PC-9 (cell line): ENCODE results near the gene KLF15. TPM values are rescaled to one million over a fixed set of nuclear protein-coding genes. Genes with fewer than 3 reads are reported as not detected.

ENCODE experiments used
- BruUV-seq: library from RNA; stranded (reverse); fragments of 400-500 nt; replicated peaks from 2 replicates; lab custom pipeline; 2021; lab: Mats Ljungman, UMichigan
- CTCF ChIA-PET: fragments of 300-600 bp; sonication (Branson Sonifier 250); formaldehyde crosslinking; loops from one replicate; lab custom pipeline; 2022; ENCODE audit warnings: antibody characterized with exemption; lab: Charles Lee
- POLR2A ChIA-PET: fragments of 300-600 bp; sonication (Branson Sonifier 250); formaldehyde crosslinking; loops from one replicate; lab custom pipeline; 2022; ENCODE audit warnings: antibody characterized with exemption; ENCODE audit not compliant: unreplicated experiment; lab: Charles Lee
- DNase-seq, 2 experiments: peaks; one replicate each; pipeline versions ENCODE4 v3.0.0 to v3.0.0-alpha.2; 2015 to 2022; ENCODE audit warnings: mixed read lengths in 1 of 2
- H2AFZ ChIP-seq: fragments of 200-600 bp; sonication (generic); 2 replicates; pipeline ENCODE4 v1.8.1; 2017; ENCODE audit warnings: antibody characterized with exemption
- H3F3A ChIP-seq: fragments of 200-600 bp; sonication (generic); 2 replicates; pipeline ENCODE4 v1.8.1; 2017; ENCODE audit warnings: antibody characterized with exemption, mild to moderate bottlenecking, low read depth; ENCODE audit not compliant: insufficient read depth
- H3K27ac ChIP-seq: fragments of 200-600 bp; sonication (generic); 2 replicates; pipeline ENCODE4 v1.6.1; 2016; ENCODE audit warnings: mixed run types
- H3K27me3 ChIP-seq: fragments of 200-600 bp; sonication (generic); 2 replicates; pipeline ENCODE4 v1.6.1; 2016; ENCODE audit warnings: low read depth, mixed run types; ENCODE audit not compliant: insufficient read depth
- H3K36me3 ChIP-seq: fragments of 200-600 bp; sonication (generic); 2 replicates; pipeline ENCODE4 v1.6.1; 2016; ENCODE audit warnings: low read depth, mixed run types
- H3K4me1 ChIP-seq: fragments of 200-600 bp; sonication (generic); replicated peaks from 2 replicates; pipeline ENCODE4 v1.6.1; 2016; ENCODE audit warnings: mixed run types; ENCODE audit not compliant: insufficient read depth
- H3K4me2 ChIP-seq: fragments of 200-600 bp; sonication (generic); 2 replicates; pipeline ENCODE4 v1.6.1; 2017; ENCODE audit warnings: mixed run types
- H3K4me3 ChIP-seq: fragments of 200-600 bp; sonication (generic); 2 replicates; pipeline ENCODE4 v1.6.1; 2016; ENCODE audit warnings: mixed run types
- H3K79me2 ChIP-seq: fragments of 200-600 bp; sonication (generic); 2 replicates; pipeline ENCODE4 v1.6.1; 2017; ENCODE audit warnings: low read depth, mixed run types
- H3K9me2 ChIP-seq: fragments of 200-600 bp; sonication (generic); 2 replicates; pipeline ENCODE4 v1.8.1; 2017; ENCODE audit warnings: mild to moderate bottlenecking; ENCODE audit not compliant: insufficient read depth
- H3K9me3 ChIP-seq: fragments of 200-600 bp; sonication (generic); 2 replicates; pipeline ENCODE4 v1.8.1; 2016; ENCODE audit warnings: low read depth; ENCODE audit not compliant: insufficient read depth
- H4K20me1 ChIP-seq: fragments of 200-600 bp; sonication (generic); 2 replicates; pipeline ENCODE4 v1.8.1; 2017; ENCODE audit not compliant: insufficient read depth
- EZH2 ChIP-seq: fragments of 200-600 bp; sonication (generic); IDR thresholded peaks from 2 replicates; pipeline ENCODE4 v1.8.0; 2017; ENCODE audit warnings: antibody characterized with exemption, low read depth
- intact Hi-C: fragments of 100-400 bp; cut with micrococcal nuclease; formaldehyde crosslinking; loops from one replicate; pipeline ENCODE4 v1.10.0; 2022; ENCODE audit not compliant: unreplicated experiment
- total RNA-seq: library from RNA; stranded (reverse); gene quantifications from 2 replicates; pipeline ENCODE4 v1.2.3, GENCODE V29; 2021
- TF ChIP-seq, protein P1 (sequence below): fragments of 200-600 bp; sonication (generic); conservative IDR thresholded peaks from 2 replicates; pipeline ENCODE4 v1.6.1; 2017; ENCODE audit warnings: mixed run types, antibody characterized with exemption, mild to moderate bottlenecking, moderate library complexity

KLF15 gene
- total RNA-seq, 1 experiment from 2014 or later, result 0.70 TPM

DNA sequence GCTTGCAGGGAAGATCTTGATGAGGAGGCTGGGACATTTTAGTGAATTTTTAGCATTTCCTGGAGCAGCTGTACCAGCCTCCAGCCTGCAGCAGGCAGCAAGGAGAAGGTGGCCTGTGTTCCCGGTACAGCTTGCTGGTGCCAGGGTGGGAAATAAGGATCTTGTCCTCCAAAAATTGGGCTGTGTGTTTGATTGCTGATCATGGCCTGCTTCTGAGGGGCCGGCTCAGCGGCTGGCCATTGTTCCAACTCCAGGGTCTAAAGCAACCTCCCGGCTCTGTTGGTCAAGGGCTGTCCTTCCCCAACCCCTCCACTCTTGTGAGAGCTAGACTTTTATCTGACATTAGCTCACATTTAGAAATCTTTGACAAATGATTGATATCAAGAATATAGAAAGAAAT, 42.5 kb upstream of the KLF15 start:
- CTCF ChIA-PET, result interaction anchor here (1.2 kb wide), 1 partner anchor 76 kb away, joined by 3 read pairs; the partner anchor contains the start of gene ZXDC
- BruUV-seq, result no TSS peak

DNA sequence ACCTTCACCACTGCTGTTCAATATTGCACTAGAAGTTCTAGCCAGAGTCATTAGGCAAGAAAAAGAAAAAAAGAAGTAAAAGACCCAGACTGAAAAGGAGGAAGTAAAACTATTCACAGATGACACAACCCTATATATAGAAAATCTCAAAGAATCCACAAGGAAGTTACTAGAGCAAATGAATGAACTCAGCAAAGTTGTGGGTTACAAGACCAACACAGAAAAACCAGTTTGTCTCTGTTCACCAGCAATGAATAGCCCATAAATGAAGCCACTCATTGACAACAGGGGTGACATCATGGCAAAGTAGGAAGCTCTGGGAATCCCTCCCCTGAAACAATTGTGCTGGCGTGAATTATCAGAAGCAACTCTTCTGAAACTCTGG, 42.1 kb upstream of the KLF15 start:
- ChIA-PET POLR2A (interaction anchor here (0.5 kb wide), 1 partner anchor 905 kb away, joined by 42 read pairs; no protein-coding TSS in a partner anchor), CTCF (interaction anchor here (1.2 kb wide), 1 partner anchor 77 kb away, joined by 3 read pairs; the partner anchor contains the start of gene ZXDC)
- H3K4me2 ChIP-seq, result peak overlapping the region; percentile 34; the same call in 1 of the 2 replicates
- BruUV-seq, result no TSS peak
- no peaks in the 10 kb centered on the region for H3K27me3 ChIP-seq
- H4K20me1 ChIP-seq, result no peaks in the 10 kb centered on the region
- intact Hi-C loops, result no loop called here
- no peaks in the 10 kb centered on the region for H3K9me3 ChIP-seq
- peaks cover 14% of the 10 kb centered on the region for H3K4me1 ChIP-seq
- H3K9me2 ChIP-seq, result no peaks in the 10 kb centered on the region
- peak overlapping the region; percentile 63 for H3K27ac ChIP-seq
- no peak overlapping the region for H3K4me3 ChIP-seq
- peaks cover 13% of the 10 kb centered on the region; the same call in 1 of the 2 replicates for H3F3A ChIP-seq
- no peak for TF ChIP-seq EZH2
- no peaks in the 10 kb centered on the region for H3K36me3 ChIP-seq
- H2AFZ ChIP-seq, result no peak overlapping the region
- DNase-seq, result peak; percentile 23 to 93
- no peaks in the 10 kb centered on the region for H3K79me2 ChIP-seq

More for the DNA sequence above, 42.5 kb upstream of the KLF15 start:
- no peak for TF ChIP-seq EZH2
- TF ChIP-seq, protein P1, sequence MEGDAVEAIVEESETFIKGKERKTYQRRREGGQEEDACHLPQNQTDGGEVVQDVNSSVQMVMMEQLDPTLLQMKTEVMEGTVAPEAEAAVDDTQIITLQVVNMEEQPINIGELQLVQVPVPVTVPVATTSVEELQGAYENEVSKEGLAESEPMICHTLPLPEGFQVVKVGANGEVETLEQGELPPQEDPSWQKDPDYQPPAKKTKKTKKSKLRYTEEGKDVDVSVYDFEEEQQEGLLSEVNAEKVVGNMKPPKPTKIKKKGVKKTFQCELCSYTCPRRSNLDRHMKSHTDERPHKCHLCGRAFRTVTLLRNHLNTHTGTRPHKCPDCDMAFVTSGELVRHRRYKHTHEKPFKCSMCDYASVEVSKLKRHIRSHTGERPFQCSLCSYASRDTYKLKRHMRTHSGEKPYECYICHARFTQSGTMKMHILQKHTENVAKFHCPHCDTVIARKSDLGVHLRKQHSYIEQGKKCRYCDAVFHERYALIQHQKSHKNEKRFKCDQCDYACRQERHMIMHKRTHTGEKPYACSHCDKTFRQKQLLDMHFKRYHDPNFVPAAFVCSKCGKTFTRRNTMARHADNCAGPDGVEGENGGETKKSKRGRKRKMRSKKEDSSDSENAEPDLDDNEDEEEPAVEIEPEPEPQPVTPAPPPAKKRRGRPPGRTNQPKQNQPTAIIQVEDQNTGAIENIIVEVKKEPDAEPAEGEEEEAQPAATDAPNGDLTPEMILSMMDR, result no peak
- H2AFZ ChIP-seq, result no peak overlapping the region
- H3K27me3 ChIP-seq, result no peaks in the 10 kb centered on the region
- no peaks in the 10 kb centered on the region for H3K9me2 ChIP-seq
- intact Hi-C loops, result no loop called here
- no peaks in the 10 kb centered on the region for H4K20me1 ChIP-seq
- H3K9me3 ChIP-seq, result no peaks in the 10 kb centered on the region
- no peak overlapping the region for H3K4me3 ChIP-seq
- H3K27ac ChIP-seq, result peak overlapping the region; percentile 63
- no peak for DNase-seq
- POLR2A ChIA-PET, result interaction anchor here (0.5 kb wide), 1 partner anchor 905 kb away, joined by 42 read pairs; no protein-coding TSS in a partner anchor
- no peaks in the 10 kb centered on the region for H3K79me2 ChIP-seq
- H3K4me1 ChIP-seq, result peaks cover 14% of the 10 kb centered on the region
- no peaks in the 10 kb centered on the region for H3K36me3 ChIP-seq
- H3F3A ChIP-seq, result peaks cover 13% of the 10 kb centered on the region; the same call in 1 of the 2 replicates
- peak overlapping the region; percentile 34; the same call in 1 of the 2 replicates for H3K4me2 ChIP-seq

DNA sequence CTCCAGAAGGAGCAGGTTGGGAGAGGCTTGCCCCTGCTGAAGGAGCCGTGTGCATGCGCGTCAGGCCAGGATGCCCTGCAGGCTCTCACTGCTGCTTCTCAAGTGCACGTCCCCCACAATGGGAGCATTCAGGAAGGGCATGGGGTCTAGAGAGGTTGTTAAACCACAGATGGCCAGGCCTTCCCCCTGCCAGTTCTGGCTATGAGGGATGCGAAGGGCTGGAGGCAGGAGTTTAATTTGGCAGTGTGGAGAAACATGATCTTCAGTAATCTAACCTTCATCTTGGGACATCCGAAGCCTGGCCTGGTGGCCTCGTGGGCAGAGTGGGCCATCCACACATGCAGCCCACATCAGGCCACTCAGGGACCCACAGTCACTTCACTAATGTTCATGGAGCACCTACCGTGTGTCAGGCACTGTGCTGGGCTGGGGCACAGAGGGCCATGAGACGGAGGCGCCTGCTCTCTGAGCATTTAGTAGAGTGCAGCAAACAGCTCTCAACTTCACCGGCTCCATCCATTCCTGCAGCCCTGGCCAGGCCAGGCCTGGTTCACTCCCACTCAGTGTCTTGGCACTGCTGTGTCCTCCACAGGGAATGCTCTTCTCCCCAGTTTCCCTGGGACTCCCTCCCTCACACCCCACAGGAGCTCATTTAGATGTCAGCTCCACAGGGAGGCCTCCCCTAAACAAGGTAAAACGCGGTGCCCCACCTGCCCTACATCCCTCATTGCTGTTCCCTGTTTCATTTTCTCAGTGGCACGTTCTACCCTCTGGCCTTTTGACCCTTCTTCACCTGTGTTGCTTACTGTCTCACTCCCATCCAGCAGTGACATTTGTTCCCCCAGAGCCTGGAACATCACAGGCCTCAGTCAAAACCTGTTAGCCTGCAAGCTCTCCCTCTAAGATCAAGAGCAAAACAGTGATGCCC, 41.5 kb upstream of the KLF15 start:
- peaks cover 13% of the 10 kb centered on the region; the same call in 1 of the 2 replicates for H3F3A ChIP-seq
- H3K36me3 ChIP-seq, result no peaks in the 10 kb centered on the region
- TF ChIP-seq, protein P1, result no peak
- TF ChIP-seq EZH2, result no peak
- BruUV-seq, result no TSS peak
- H3K4me3 ChIP-seq, result no peak overlapping the region
- H3K4me1 ChIP-seq, result peaks cover 14% of the 10 kb centered on the region
- peak overlapping the region; percentile 63 for H3K27ac ChIP-seq
- ChIA-PET CTCF (no interaction called here), POLR2A (interaction anchor here (0.5 kb wide), 1 partner anchor 64 kb away, joined by 4 read pairs; no protein-coding TSS in a partner anchor)
- H3K79me2 ChIP-seq, result no peaks in the 10 kb centered on the region
- no peaks in the 10 kb centered on the region for H4K20me1 ChIP-seq
- no peaks in the 10 kb centered on the region for H3K9me3 ChIP-seq
- no peak for DNase-seq
- H3K4me2 ChIP-seq, result peak overlapping the region; percentile 30; the same call in 1 of the 2 replicates
- intact Hi-C loops, result no loop called here
- H3K27me3 ChIP-seq, result no peaks in the 10 kb centered on the region
- no peak overlapping the region for H2AFZ ChIP-seq
- H3K9me2 ChIP-seq, result no peaks in the 10 kb centered on the region
